Mammary epithelial cell (primary cell): ENCODE data around the gene RPS3A.

ENCODE experiments used
- CTCF ChIP-seq, 2 donors: IDR thresholded peaks in 1 of 2; conservative IDR thresholded peaks in 1 of 2; 2 replicates each; pipeline ENCODE4 v1.5.1; 2011 to 2012; ENCODE audit warnings: inconsistent platforms in 2 of 2, low read length in 2 of 2, mild to moderate bottlenecking in 2 of 2, control low read depth in 1 of 2, low read depth in 1 of 2; ENCODE audit not compliant: insufficient read depth in 1 of 2; ENCODE audit errors: extremely low read depth in 1 of 2
- EZH2 ChIP-seq: IDR thresholded peaks from 2 replicates; pipeline ENCODE4 v1.6.1; 2012; ENCODE audit warnings: low read length, inconsistent platforms, borderline replicate concordance

DNA sequence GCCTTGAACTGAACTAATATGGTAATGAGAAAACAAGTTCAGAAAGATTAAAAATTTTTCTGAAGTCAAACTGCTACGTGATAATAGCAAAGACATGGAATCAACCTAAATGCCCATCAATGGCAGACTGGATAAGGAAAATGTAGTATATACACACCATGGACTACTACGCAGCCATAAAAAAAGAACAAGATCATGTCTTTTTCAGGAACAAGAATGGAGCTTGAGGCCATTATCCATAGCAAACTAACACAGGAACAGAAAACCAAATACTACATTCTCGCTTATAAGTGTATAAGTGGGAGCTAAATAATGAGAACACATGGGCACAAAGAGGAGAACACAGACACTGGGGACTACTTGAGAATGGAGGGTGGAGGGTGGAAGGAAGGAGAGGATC is 4.3 kb upstream of the RPS3A start:
- TF ChIP-seq EZH2 = no peak
- no peak for TF ChIP-seq CTCF (conservative IDR thresholded peaks at IDR 0.05 in 1 of 2, IDR thresholded peaks at IDR 0.05 in 1 of 2; ENCODE audit: extremely low read depth in 1 of 2, insufficient read depth in 1 of 2, low read depth in 1 of 2, low read length in 2 of 2)
